Activated T-cell treated with anti-CD3 and anti-CD28 coated beads, Interleukin-2, amount 50 U/mL, for 4 hours (primary cell): ENCODE data around the gene CMTM3. TPM values are rescaled to one million over a fixed set of nuclear protein-coding genes. Genes with fewer than 3 reads are reported as not detected.
"Not testable (repeated sequence)": the region's sequence is repeated elsewhere in the genome, so short reads cannot be mapped to it uniquely, and the experiment has no call there.

Experiments
- ATAC-seq, 2 donors: fragments of 200-7000 bp; cut with Tn5 transposase; one replicate each; pipeline ENCODE4 v1.10.0; 2021
- DNase-seq: peaks from one replicate; pipeline ENCODE4 v3.0.0-alpha.2; 2020
- H3K27me3 Mint-ChIP-seq: one replicate; pipeline ENCODE4 v1.8.0; 2021; ENCODE audit warnings: low read depth, mixed read lengths
- H3K36me3 Mint-ChIP-seq: one replicate; pipeline ENCODE4 v1.8.0; 2022; ENCODE audit warnings: mixed read lengths; ENCODE audit not compliant: insufficient read depth
- H3K4me1 Mint-ChIP-seq: one replicate; pipeline ENCODE4 v1.8.0; 2021; ENCODE audit warnings: low read depth, mixed read lengths
- H3K4me3 Mint-ChIP-seq: one replicate; pipeline ENCODE4 v1.8.0; 2021; ENCODE audit warnings: mild to moderate bottlenecking, moderate library complexity, mixed read lengths
- H3K9me3 Mint-ChIP-seq: one replicate; pipeline ENCODE4 v1.8.0; 2021; ENCODE audit warnings: mixed read lengths
- total RNA-seq, 3 donors: library from RNA; stranded (reverse); gene quantifications; one replicate each; pipeline ENCODE4 v1.2.1, GENCODE V29; 2021

The CMTM3 gene
- total RNA-seq, 3 donors from 2014 or later = 49.3 to 53.0 (median 51.4) TPM

GRCh38 chr16:66627611-66628378 lies 23.3 kb downstream of the CMTM3 start:
- DNase-seq, ATAC-seq, H3K27me3 Mint-ChIP-seq, H3K36me3 Mint-ChIP-seq, H3K9me3 Mint-ChIP-seq, H3K4me3 Mint-ChIP-seq, H3K4me1 Mint-ChIP-seq: not testable (repeated sequence)

- DNase-seq = no peak
- H3K4me1 Mint-ChIP-seq = no peaks in the 10 kb centered on the region
- no peaks in the 10 kb centered on the region for H3K36me3 Mint-ChIP-seq
- H3K27me3 Mint-ChIP-seq = no peaks in the 10 kb centered on the region
- H3K9me3 Mint-ChIP-seq = no peaks in the 10 kb centered on the region
- ATAC-seq = no peak
- no peak overlapping the region for H3K4me3 Mint-ChIP-seq
Observed at GRCh38 chr16:66629856-66630255, 25.4 kb downstream of the CMTM3 start.

DNA sequence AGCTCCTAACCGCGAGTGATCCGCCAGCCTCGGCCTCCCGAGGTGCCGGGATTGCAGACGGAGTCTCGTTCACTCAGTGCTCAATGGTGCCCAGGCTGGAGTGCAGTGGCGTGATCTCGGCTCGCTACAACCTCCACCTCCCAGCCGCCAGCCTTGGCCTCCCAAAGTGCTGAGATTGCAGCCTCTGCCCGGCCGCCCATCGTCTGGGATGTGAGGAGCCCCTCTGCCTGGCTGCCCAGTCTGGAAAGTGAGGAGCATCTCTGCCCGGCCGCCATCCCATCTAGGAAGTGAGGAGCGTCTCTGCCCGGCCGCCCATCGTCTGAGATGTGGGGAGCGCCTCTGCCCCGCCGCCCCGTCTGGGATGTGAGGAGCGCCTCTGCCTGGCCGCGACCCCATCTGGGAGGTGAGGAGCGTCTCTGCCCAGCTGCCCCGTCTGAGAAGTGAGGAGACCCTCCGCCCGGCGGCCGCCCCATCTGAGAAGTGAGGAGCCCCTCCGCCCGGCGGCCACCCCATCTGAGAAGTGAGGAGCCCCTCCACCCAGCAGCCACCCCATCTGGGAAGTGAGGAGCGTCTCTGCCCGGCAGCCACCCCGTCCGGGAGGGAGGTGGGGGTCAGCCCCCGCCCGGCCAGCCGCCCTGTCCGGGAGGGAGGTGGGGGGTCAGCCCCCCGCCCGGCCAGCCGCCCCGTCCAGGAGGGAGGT lies 26.2 kb downstream of the CMTM3 start:
- DNase-seq, ATAC-seq, H3K27me3 Mint-ChIP-seq: not testable (repeated sequence)

DNA sequence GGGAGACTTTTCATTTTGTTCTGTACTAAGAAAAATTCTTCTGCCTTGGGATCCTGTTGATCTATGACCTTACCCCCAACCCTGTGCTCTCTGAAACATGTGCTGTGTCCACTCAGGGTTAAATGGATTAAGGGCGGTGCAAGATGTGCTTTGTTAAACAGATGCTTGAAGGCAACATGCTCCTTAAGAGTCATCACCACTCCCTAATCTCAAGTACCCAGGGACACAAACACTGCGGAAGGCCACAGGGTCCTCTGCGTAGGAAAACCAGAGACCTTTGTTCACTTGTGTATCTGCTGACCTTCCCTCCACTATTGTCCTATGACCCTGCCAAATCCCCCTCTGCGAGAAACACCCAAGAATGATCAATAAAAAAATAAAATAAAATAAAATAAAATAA lies 27.1 kb downstream of the CMTM3 start:
- H3K36me3 Mint-ChIP-seq, H3K4me1 Mint-ChIP-seq, DNase-seq, ATAC-seq, H3K27me3 Mint-ChIP-seq, H3K4me3 Mint-ChIP-seq, H3K9me3 Mint-ChIP-seq: not testable (repeated sequence)

More for the DNA sequence above, 26.2 kb downstream of the CMTM3 start:
- H3K4me1 Mint-ChIP-seq, H3K36me3 Mint-ChIP-seq, H3K9me3 Mint-ChIP-seq, H3K4me3 Mint-ChIP-seq: not testable (repeated sequence)

DNA sequence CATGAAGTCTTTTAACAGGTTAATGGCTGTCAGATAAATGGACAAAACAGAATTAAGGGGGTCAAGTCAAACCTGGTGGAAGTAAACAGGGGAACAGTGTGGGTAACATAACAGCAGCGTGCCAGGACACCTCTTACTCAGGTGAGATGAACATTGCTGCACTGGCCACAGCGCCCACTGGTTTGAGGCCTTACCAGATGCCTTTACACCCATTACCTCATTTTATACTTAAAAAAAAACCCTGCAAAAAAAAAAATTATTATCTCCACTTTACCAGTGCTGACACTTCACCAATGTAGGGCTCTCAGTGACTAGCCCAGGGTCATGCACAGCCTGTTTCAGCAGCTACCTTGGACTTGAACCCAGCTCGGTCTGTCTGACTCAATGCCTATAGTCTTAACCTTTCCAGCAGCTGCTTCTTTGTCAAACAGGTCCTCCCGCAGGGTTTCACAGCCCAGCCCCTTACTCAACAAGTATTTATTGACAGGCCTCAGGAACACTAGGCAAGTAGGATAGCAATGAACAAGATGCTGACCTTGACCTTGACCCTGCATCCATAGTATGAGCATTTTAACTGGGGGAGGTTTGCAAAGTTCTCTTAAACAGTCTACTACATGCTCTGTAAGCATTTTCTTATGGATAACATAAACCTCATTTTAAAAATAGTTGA lies 30.2 kb downstream of the CMTM3 start:
- Mint-ChIP-seq H3K4me3 (no peak overlapping the region), H3K27me3 (no peaks in the 10 kb centered on the region), H3K36me3 (no peaks in the 10 kb centered on the region), H3K9me3 (no peaks in the 10 kb centered on the region), H3K4me1 (no peaks in the 10 kb centered on the region)
- ATAC-seq (no peak), DNase-seq (no peak)

DNA sequence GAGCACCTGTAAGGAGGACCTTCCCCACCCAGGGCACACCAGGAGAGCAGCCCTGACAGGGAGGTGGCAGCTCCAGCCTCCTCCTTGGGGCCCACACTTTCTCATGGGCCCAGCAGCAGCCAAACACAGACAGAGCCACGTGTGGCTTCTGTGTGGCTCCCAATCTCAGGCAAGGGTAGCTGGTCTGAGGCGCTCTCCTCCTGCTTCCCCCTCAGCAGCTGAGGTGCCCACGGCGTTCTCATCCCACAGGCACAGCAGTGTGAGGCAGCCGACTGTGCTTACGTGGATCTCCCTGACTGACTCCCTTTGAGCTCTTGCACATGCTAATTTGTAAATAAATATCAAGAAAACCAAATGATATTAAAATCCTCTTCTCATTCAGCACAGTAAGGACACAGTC lies 30.9 kb downstream of the CMTM3 start:
- Mint-ChIP-seq H3K4me3 (no peak overlapping the region), H3K4me1 (no peaks in the 10 kb centered on the region), H3K27me3 (no peaks in the 10 kb centered on the region), H3K9me3 (no peaks in the 10 kb centered on the region), H3K36me3 (no peaks in the 10 kb centered on the region)
- DNase-seq = no peak
- no peak for ATAC-seq

DNA sequence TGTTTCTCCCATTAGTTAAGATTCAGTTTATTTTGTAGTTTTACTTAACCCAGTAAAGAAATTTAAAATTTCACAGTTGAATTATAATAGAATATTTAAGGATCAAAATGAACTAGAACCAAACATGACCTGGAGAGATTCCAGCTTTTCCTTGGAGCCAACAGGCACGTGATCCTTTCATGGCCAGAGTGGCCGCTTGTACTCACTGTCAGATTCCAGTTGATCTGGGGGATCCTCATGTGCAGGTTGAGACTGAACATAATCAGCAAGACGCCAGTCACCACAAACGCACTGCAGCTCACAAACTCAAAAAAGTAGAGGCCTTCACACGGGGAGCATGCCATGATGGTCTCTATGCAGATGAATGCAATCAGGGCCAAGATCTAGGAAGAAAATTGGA lies 31.7 kb downstream of the CMTM3 start:
- no peak for ATAC-seq
- Mint-ChIP-seq H3K4me1 (no peaks in the 10 kb centered on the region), H3K27me3 (no peaks in the 10 kb centered on the region), H3K36me3 (no peaks in the 10 kb centered on the region), H3K4me3 (no peak overlapping the region), H3K9me3 (no peaks in the 10 kb centered on the region)
- no peak for DNase-seq

DNA sequence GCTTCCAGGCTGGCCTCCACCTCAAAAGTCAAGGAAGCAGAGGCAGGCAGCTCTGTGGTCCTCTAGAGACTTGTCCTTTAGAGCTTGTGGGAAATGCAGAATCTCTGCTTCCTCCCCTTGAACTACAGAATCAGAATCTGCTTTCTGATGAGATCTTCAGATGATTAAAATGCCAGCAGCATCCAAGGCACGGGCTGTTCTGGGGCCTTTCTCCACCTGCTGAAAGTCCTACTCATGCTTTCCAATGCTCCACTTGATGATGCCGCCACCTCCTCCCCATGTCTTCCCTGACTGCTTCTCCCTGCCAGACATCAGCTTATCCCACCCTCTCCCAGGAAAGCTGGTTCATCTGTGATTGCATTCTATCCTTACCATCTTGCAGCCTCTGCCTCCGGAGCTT lies 33.3 kb downstream of the CMTM3 start:
- no peaks in the 10 kb centered on the region for H3K36me3 Mint-ChIP-seq

DNA sequence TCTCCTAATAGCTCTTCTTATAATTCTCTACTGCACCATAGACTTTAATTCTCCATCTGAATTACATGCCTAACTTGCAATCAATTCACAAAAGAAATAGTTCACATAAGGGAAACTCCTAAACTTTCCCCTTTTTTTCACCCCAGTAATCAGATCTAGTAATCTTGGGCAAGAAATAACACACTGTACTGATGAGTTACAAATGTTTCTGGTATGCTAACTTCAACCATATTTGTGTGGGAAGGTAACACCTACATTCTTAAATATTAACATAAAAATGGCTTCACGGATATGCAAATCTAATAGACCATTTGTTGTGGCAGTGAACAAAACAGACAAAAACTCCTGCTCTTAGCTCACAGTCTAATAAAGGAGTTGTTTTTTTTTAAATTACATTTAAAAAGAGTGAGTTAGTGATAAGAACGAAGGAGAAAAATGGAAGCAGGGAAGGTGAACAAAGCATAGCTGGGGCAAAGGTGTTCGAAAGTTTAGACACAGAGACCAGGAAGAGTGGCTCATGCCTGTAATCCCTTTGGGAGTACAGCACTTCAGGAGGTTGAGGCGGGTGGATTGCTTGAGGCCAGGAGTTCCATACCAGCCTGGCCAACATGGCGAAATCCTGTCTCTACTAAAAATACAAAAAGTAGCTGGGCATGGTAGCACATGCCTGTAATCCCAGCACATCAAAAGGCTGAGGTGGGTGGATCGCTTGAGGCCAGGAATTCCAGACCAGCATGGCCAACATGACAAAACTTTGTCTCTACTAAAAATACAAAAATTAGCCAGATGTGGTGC lies 34.8 kb downstream of the CMTM3 start:
- Mint-ChIP-seq H3K4me3 (no peak overlapping the region), H3K9me3 (no peaks in the 10 kb centered on the region)

More for the DNA sequence above, 33.3 kb downstream of the CMTM3 start:
- Mint-ChIP-seq H3K9me3 (no peaks in the 10 kb centered on the region), H3K4me1 (no peaks in the 10 kb centered on the region), H3K4me3 (no peak overlapping the region), H3K27me3 (no peaks in the 10 kb centered on the region)
- DNase-seq (no peak), ATAC-seq (no peak)

DNA sequence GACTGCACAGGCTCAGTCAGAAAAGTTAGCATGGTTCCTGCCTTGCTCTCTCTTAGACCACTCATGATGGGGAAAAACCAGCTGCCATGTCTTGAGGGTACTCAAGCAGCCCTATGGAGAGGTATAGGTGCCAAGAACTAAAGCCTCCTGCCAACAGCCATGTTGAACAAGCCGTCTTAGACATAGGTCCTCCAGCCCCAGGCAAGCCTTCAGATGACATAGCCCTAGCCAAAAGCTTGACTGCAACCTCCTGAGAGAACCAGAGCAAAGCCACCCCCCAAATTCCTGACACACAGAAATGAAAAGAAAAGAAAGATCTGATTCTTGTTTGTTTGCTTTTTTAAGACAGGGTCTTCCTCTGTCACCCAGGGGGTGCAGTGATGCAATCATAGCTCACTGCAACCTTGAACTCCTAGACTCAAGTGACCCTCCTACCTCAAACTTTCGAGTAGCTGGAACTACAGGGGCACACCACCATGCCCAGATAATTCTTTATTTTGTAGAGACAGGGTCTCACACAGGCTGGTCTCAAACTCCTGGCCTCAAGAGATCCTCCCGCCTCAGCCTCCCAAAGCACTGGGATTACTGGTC lies 36.3 kb downstream of the CMTM3 start:
- Mint-ChIP-seq H3K36me3 (no peaks in the 10 kb centered on the region), H3K27me3 (no peaks in the 10 kb centered on the region)

More for the DNA sequence above, 34.8 kb downstream of the CMTM3 start:
- H3K36me3 Mint-ChIP-seq = no peaks in the 10 kb centered on the region
- DNase-seq = no peak
- no peaks in the 10 kb centered on the region for H3K27me3 Mint-ChIP-seq
- no peak for ATAC-seq
- no peaks in the 10 kb centered on the region for H3K4me1 Mint-ChIP-seq

GRCh38 chr16:66641387-66641786 lies 36.9 kb downstream of the CMTM3 start:
- Mint-ChIP-seq H3K4me1 (no peaks in the 10 kb centered on the region), H3K27me3 (no peaks in the 10 kb centered on the region), H3K4me3 (no peak overlapping the region), H3K36me3 (no peaks in the 10 kb centered on the region), H3K9me3 (no peaks in the 10 kb centered on the region)
- ATAC-seq (no peak), DNase-seq (no peak)

More for the DNA sequence above, 36.3 kb downstream of the CMTM3 start:
- H3K9me3 Mint-ChIP-seq = no peaks in the 10 kb centered on the region
- H3K4me1 Mint-ChIP-seq = no peaks in the 10 kb centered on the region
- no peak overlapping the region for H3K4me3 Mint-ChIP-seq
- DNase-seq (no peak), ATAC-seq (no peak)

- DNase-seq = no peak
- Mint-ChIP-seq H3K27me3 (no peaks in the 10 kb centered on the region), H3K36me3 (no peaks in the 10 kb centered on the region), H3K4me3 (no peak overlapping the region), H3K4me1 (peaks cover 9% of the 10 kb centered on the region), H3K9me3 (no peaks in the 10 kb centered on the region)
- ATAC-seq = no peak
Observed at GRCh38 chr16:66647866-66648265, 43.4 kb downstream of the CMTM3 start.

DNA sequence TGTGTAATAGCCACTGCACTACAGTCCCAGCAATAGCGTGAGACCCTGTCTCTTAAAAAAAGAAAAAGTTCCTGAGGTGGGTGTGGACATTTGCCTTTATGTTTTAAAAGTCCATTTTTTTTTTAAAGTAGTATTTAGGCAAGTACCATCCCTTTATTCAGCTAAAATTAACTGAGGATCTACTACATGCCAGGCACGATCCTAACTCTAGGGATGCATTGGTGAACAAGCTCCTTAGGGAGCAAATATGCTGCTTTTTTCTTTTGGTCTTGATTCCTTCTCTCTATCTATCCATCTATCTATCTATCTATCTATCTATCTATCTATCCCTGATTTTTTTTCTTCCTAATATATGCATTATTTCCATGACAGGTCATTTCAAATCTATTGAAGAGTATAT lies 44.7 kb downstream of the CMTM3 start:
- H3K4me3 Mint-ChIP-seq = no peak overlapping the region
- no peaks in the 10 kb centered on the region for H3K36me3 Mint-ChIP-seq
- no peaks in the 10 kb centered on the region for H3K9me3 Mint-ChIP-seq
- ATAC-seq = no peak
- H3K27me3 Mint-ChIP-seq = no peaks in the 10 kb centered on the region
- H3K4me1 Mint-ChIP-seq = peaks cover 9% of the 10 kb centered on the region
- no peak for DNase-seq
